Fibroblast of pulmonary artery (primary cell): ENCODE results near the gene OR5K1.

ENCODE experiments used
- DNase-seq: peaks from one replicate; pipeline ENCODE4 v3.0.0-alpha.2; 2010; ENCODE audit warnings: low read depth
- H3K4me3 ChIP-seq: replicated peaks from 2 replicates; pipeline ENCODE4 v1.5.1; 2011; ENCODE audit warnings: low read depth, mild to moderate bottlenecking, control low read depth, low read length, moderate library complexity
- TF ChIP-seq, protein P1 (sequence below): IDR thresholded peaks from 2 replicates; pipeline ENCODE4 v1.5.1; 2011; ENCODE audit warnings: mild to moderate bottlenecking, control low read depth, low read length, inconsistent platforms; ENCODE audit errors: missing control alignments

Gene OR5K1

DNA sequence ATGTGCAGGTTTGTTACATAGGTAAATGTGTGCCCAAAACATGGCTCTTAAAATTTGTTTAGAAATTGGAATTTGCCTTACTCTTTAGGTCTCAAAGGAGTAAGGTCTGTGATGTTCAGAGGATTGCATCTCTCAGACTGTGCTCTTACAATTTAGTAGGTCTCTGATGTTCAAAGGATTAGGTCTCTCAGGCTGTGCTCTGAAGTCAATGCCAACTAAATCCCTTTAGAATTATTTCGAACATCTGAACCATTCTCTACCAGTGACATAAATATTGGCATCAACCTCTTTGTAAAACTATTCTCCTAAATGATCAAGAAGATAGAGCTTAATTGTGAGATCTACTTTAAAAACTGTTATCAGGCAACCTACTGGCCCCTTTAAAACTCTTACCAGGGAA is at the start of gene OR5K1:
OR5K1 (plus strand) TSS at position 301 of the 400 bp plus-strand sequence. CDS start 6,376 bp downstream, outside the sequence.
- TF ChIP-seq, protein P1, sequence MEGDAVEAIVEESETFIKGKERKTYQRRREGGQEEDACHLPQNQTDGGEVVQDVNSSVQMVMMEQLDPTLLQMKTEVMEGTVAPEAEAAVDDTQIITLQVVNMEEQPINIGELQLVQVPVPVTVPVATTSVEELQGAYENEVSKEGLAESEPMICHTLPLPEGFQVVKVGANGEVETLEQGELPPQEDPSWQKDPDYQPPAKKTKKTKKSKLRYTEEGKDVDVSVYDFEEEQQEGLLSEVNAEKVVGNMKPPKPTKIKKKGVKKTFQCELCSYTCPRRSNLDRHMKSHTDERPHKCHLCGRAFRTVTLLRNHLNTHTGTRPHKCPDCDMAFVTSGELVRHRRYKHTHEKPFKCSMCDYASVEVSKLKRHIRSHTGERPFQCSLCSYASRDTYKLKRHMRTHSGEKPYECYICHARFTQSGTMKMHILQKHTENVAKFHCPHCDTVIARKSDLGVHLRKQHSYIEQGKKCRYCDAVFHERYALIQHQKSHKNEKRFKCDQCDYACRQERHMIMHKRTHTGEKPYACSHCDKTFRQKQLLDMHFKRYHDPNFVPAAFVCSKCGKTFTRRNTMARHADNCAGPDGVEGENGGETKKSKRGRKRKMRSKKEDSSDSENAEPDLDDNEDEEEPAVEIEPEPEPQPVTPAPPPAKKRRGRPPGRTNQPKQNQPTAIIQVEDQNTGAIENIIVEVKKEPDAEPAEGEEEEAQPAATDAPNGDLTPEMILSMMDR: no peak

DNA sequence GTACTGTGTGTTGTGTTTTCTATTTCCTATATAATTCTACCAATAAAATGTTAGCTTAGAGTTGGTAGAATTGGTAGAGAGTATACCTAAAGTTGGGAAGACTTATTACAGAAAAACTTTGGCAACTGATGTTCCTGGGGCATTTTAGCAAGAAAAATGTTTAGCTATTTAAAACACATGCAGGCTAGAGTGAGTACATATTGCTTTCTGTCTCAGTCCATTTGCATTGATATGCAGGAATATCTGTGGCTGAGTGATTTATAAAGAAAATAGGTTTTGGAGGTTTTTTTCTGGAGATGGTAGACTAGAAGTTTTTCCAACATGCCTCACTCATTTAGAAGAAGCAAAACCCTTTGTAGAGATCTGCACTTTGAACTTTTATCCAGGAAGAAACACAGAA is 30.4 kb upstream of the OR5K1 start:
- DNase-seq: no peak
- no peak overlapping the region for H3K4me3 ChIP-seq
- TF ChIP-seq, protein P1: no peak

More for the DNA sequence above, at the start of gene OR5K1:
- H3K4me3 ChIP-seq: no peak within 1 kb of the TSS
- no peak for DNase-seq

DNA sequence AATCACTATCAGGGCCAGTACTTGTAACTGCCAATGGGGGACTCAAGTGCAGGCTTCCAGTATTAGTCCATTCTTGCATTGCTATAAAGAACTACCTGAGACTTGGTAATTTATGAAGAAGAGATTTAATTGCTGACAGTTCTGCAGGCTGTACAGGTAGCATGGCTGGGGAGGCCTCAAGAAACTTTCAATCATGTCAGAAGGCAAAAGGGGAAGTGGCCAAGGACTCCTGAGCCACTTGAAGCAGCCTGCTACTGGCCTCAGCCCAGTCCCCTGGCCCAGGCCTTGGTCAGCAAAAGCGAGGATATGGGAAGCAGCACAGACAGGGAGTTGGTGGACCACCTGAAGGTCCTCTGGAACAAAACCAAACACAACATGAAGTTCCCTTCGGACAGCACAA is 29.2 kb upstream of the OR5K1 start:
- TF ChIP-seq, protein P1: no peak
- no peak for DNase-seq

DNA sequence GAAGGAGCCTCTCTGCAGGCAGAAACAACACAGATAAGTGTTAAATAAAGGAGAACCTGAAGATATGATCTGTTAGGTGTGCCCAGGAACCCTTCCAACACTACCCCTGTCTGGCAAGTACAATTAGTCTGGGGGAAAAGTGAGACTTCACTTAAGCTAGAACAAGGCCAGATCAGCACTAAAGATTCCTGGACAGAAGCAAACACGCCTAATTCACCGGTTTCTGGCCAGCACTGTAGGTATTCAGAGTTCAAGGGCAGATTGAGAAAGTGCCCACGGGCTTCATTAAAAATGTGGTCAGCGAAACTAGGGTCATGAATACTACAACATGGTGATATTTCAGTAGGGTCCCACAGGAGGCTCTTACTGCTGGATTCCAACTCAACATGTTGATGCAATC is 28.6 kb upstream of the OR5K1 start:
- TF ChIP-seq, protein P1: no peak

More for the DNA sequence above, 29.2 kb upstream of the OR5K1 start:
- H3K4me3 ChIP-seq: no peak overlapping the region

DNA sequence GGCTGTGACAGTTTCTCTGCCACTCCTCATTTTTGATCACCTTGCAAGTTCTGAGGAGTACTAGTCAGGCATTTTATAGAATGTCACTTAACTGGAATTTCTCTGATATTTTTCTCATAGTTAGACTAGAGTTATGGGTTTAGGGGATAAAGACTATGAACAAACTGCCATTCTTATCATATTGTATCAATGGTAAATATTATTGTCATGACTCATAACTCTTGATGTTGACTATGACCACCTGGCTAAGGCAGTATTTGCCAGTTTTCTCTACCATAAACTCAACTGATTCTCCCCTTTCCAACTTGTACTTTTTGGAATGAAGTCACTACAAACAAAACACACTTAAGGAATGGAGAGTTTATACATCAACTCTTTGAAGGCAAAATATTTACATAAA is 22.7 kb upstream of the OR5K1 start:
- H3K4me3 ChIP-seq: no peak overlapping the region
- DNase-seq: no peak
- TF ChIP-seq, protein P1: no peak

More for the DNA sequence above, 28.6 kb upstream of the OR5K1 start:
- DNase-seq: no peak
- H3K4me3 ChIP-seq: no peak overlapping the region

DNA sequence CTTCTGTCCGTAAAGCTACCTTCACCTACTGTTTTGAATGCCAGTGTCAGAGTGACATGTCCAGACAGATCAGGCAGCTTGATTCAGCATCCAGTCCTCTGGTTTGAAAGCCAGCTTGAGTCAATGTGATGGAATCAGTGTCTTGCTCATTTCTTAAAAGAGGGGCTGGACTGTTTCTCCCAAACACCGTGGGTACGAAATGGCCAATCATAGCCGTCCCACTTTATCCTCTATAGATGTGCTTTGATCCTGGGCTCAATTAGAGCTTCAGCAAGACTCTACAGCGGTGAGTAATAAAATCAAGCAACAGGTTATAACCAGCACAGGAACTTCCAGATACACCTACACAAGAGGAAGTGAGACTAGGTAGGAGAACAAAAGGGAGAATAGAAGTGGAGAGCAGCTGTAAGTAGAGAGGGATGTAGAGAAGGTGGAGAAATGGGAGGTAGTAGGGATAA is 17.0 kb upstream of the OR5K1 start:
- TF ChIP-seq, protein P1: no peak
- no peak overlapping the region for H3K4me3 ChIP-seq
- no peak for DNase-seq

DNA sequence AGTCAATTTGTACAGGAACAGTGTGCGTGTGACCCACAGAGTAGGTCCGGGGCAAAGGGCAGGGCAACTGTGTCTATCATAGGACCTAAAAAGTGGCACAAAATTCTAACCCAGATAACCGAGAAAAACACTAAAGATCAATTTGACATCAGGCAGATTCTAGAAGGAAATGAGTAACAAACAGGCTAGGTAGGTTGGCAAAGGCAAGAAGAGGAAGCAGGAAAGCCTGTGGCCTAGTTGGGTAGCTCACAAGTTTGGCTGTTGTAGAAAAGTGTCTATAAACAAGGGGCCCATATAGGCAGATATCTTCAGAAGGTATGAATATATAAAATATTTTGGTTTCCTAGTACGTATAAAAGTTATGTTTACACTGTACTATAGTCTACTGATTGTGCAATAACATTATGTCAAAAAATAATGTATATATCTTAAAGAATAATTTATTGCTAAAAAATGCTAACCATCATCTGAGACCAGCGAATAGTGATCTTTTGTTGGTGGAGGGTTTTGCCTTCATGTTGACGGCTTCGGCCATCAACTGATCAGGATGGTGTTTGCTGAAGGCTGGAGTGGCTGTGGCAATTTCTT is 13.3 kb upstream of the OR5K1 start:
- DNase-seq: no peak
- TF ChIP-seq, protein P1: no peak

More for the DNA sequence above, 13.3 kb upstream of the OR5K1 start:
- H3K4me3 ChIP-seq: no peak overlapping the region
